GM12878 (cell line): ENCODE measurements around the gene BIRC3. TPM values are rescaled to one million over a fixed set of nuclear protein-coding genes. Genes with fewer than 3 reads are reported as not detected.

ENCODE experiments used
- ASH2L ChIP-seq: fragments of 300-600, 200-600 bp; sonication (generic); IDR thresholded peaks from 2 replicates; pipeline ENCODE4 v1.6.1; 2017; ENCODE audit warnings: low read depth, mild to moderate bottlenecking, borderline replicate concordance
- GABPA ChIP-seq: IDR thresholded peaks from 2 replicates; pipeline ENCODE4 v1.6.1; 2014; ENCODE audit warnings: antibody characterized with exemption, low read depth, mild to moderate bottlenecking, inconsistent platforms
- IKZF1 ChIP-seq: fragments of 450-650 bp; conservative IDR thresholded peaks from 2 replicates; pipeline ENCODE4 v1.6.1; 2017; ENCODE audit warnings: antibody characterized with exemption, mild to moderate bottlenecking
- LARP7 ChIP-seq: fragments of 450-650 bp; IDR thresholded peaks from 2 replicates; pipeline ENCODE4 v1.6.1; 2017; ENCODE audit warnings: mild to moderate bottlenecking
- NFIC ChIP-seq: IDR thresholded peaks from 2 replicates; pipeline ENCODE4 v1.6.1; 2012; ENCODE audit warnings: low read depth, mild to moderate bottlenecking, inconsistent platforms, low read length, moderate library complexity
- NRF1 ChIP-seq: conservative IDR thresholded peaks from 2 replicates; pipeline ENCODE4 v1.6.1; 2011; ENCODE audit warnings: mild to moderate bottlenecking, low read depth, low read length, improper control_type of control experiment
- RAD21 ChIP-seq: IDR thresholded peaks from 2 replicates; pipeline ENCODE4 v1.6.1; 2011; ENCODE audit warnings: mild to moderate bottlenecking, low read depth, low read length, moderate library complexity; ENCODE audit not compliant: insufficient read depth
- RFX5 ChIP-seq: IDR thresholded peaks from 2 replicates; pipeline ENCODE4 v1.6.1; 2011; ENCODE audit warnings: low read depth, low read length, improper control_type of control experiment
- polyA plus RNA-seq, 11 experiments: library from polyadenylated mRNA; depleted of rRNA in 4 of 11; unstranded in 6 of 11; stranded (reverse) in 5 of 11; fragments of >200 nt; fragmentation: Nextera tagmentation in 4 of 11; fragmentation: Illumina TruSeq in 1 of 11; extraction: Ambion mirVana in 4 of 11; extraction: Trizol in 1 of 11; gene quantifications; 1 replicate in 1 of 11; 2 replicates in 10 of 11; pipeline versions ENCODE4 v1.2.1 to v1.2.3, GENCODE V29; 2011 to 2016; ENCODE audit warnings: inconsistent platforms in 2 of 11, missing spikeins in 2 of 11, low read depth in 1 of 11
- total RNA-seq, 4 experiments: library from RNA; depleted of rRNA in 3 of 4; stranded (reverse); fragments of >200 nt in 3 of 4; fragmentation: Illumina TruSeq in 1 of 4; extraction: Trizol in 1 of 4; gene quantifications; 2 replicates each; pipeline versions ENCODE4 v1.2.1 to v1.2.3, GENCODE V29; 2013 to 2021
- TF ChIP-seq, protein P1 (sequence below): fragments of 450-650 bp; IDR thresholded peaks from 2 replicates; pipeline ENCODE4 v1.6.1; 2018; ENCODE audit warnings: borderline replicate concordance, mild to moderate bottlenecking; ENCODE audit not compliant: partially characterized antibody
- TF ChIP-seq, protein P2 (sequence below): IDR thresholded peaks from 2 replicates; pipeline ENCODE4 v1.6.1; 2011; ENCODE audit warnings: mild to moderate bottlenecking, low read depth, low read length, moderate library complexity; ENCODE audit not compliant: insufficient replicate concordance

The BIRC3 gene
- total and polyA plus RNA-seq, 10 of the 15 experiments (the other 5 are each of a cell fraction or from before 2014, with no cell fraction given) = 42.1 to 351 (median 83.7) TPM

DNA sequence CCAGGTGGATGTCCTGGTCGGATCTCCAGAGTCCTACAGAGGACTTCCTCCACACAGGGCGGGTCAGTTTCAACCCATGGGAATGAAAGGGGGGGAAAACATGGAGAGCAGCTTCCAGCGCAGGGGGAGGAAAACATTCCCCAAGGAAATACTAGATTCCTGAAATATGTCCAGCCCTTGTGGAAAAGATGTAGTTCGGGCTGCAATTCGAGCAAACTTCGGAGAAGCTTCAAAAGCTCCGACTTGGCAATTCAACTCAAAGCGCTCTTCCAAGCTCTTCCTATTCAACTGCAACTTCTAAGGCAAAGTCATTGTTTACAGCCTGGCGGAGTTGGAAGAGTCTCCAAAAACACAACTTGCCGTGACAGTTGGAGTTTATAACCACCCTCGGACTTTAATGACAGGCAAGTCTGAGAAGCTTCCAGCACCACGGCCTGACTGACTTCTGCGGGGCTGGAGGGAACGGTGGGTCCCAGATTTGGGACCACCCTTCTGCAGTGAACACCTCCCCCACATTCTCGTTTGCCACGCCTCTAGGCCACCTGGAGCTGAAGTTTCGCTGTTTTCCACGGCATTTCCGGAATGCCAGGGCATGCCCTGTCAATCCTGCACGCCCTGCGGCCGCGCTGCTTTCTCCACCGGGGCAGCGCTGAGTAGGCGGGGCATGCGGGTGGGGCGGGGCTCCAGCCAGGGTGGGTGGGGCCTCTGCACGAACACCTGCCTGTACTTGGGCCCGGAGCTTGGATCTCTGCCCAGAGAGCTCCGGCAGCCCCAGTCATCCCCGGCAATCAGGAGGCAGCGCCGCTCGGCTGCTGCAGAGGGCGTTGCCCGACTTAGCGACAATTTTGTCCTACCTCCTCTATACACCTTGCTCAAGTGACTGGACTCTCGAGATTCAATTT lies 49.0 kb upstream of the BIRC3 start (continued):
- TF ChIP-seq, protein P1, sequence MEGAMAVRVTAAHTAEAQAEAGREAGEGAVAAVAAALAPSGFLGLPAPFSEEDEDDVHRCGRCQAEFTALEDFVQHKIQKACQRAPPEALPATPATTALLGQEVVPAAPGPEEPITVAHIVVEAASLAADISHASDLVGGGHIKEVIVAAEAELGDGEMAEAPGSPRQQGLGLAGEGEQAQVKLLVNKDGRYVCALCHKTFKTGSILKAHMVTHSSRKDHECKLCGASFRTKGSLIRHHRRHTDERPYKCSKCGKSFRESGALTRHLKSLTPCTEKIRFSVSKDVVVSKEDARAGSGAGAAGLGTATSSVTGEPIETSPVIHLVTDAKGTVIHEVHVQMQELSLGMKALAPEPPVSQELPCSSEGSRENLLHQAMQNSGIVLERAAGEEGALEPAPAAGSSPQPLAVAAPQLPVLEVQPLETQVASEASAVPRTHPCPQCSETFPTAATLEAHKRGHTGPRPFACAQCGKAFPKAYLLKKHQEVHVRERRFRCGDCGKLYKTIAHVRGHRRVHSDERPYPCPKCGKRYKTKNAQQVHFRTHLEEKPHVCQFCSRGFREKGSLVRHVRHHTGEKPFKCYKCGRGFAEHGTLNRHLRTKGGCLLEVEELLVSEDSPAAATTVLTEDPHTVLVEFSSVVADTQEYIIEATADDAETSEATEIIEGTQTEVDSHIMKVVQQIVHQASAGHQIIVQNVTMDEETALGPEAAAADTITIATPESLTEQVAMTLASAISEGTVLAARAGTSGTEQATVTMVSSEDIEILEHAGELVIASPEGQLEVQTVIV = no peak
- TF ChIP-seq LARP7 = no peak
- TF ChIP-seq, protein P2, sequence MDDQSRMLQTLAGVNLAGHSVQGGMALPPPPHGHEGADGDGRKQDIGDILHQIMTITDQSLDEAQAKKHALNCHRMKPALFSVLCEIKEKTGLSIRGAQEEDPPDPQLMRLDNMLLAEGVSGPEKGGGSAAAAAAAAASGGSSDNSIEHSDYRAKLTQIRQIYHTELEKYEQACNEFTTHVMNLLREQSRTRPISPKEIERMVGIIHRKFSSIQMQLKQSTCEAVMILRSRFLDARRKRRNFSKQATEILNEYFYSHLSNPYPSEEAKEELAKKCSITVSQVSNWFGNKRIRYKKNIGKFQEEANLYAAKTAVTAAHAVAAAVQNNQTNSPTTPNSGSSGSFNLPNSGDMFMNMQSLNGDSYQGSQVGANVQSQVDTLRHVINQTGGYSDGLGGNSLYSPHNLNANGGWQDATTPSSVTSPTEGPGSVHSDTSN = peak; percentile 22
- TF ChIP-seq IKZF1 = 0 out of 2 replicates have a peak, but pooled peaks have one; percentile 18
- peak; percentile 30; the same call in 1 of the 2 replicates for TF ChIP-seq RAD21
- no peak for TF ChIP-seq GABPA
- no peak for TF ChIP-seq RFX5
- TF ChIP-seq NRF1 = no peak
- TF ChIP-seq NFIC = no peak
- no peak for TF ChIP-seq ASH2L
